ENCODE results near the gene SULT1A1.

- no peak for TF ChIP-seq POLR2AphosphoS5 (IDR thresholded peaks at IDR 0.05; ENCODE audit: low read depth, low read length)
- no peak for TF ChIP-seq SIN3A (IDR thresholded peaks at IDR 0.05; ENCODE audit: borderline replicate concordance, insufficient read depth, low read length)
- no peak for TF ChIP-seq REST (IDR thresholded peaks at IDR 0.05; ENCODE audit: insufficient read depth in 1 of 2, low read depth in 2 of 2, low read length in 2 of 2)
- TF ChIP-seq TAF1 (IDR thresholded peaks at IDR 0.05; ENCODE audit: borderline replicate concordance, insufficient read depth, low read length), result no peak
Observed at GRCh38 chr16:28563218-28563617, 46.6 kb downstream of the SULT1A1 start.
